Natural killer cell (primary cell): ENCODE measurements around the gene SEMA6A. TPM values are rescaled to one million over a fixed set of nuclear protein-coding genes. Genes with fewer than 3 reads are reported as not detected.

Experiments
- ATAC-seq, 3 donors: fragments of 150-1000 bp in 2 of 3; fragments of 200-7000 bp in 1 of 3; cut with Tn5 transposase; 1 replicate in 1 of 3; 2 replicates in 2 of 3; pipeline ENCODE4 v1.10.0; 2021; ENCODE audit warnings: mild to moderate bottlenecking in 2 of 3, moderate library complexity in 2 of 3
- DNase-seq, 2 donors: peaks; one replicate each; pipeline versions ENCODE4 v3.0.0 to v3.0.0-alpha.2; 2013 to 2021; ENCODE audit warnings: mixed read lengths in 1 of 2
- H3K27ac ChIP-seq: one replicate; pipeline ENCODE4 v1.5.1; 2013; ENCODE audit warnings: mild to moderate bottlenecking, low read length
- H3K27me3 ChIP-seq: one replicate; pipeline ENCODE4 v1.6.1; 2013; ENCODE audit warnings: low read length; ENCODE audit not compliant: control insufficient read depth, insufficient read depth
- H3K36me3 ChIP-seq: one replicate; pipeline ENCODE4 v1.6.1; 2013; ENCODE audit warnings: low read length; ENCODE audit not compliant: control insufficient read depth, insufficient read depth
- H3K4me1 ChIP-seq: one replicate; pipeline ENCODE4 v1.6.1; 2013; ENCODE audit warnings: low read length; ENCODE audit not compliant: control insufficient read depth, insufficient read depth
- H3K4me3 ChIP-seq: one replicate; pipeline ENCODE4 v1.5.1; 2013; ENCODE audit warnings: low read length
- H3K9me3 ChIP-seq: one replicate; pipeline ENCODE4 v1.6.1; 2013; ENCODE audit warnings: low read length; ENCODE audit not compliant: control insufficient read depth, insufficient read depth
- H3K27ac Mint-ChIP-seq, 2 donors: one replicate each; pipeline ENCODE4 v1.8.0; 2022; ENCODE audit warnings: mild to moderate bottlenecking in 2 of 2, mixed read lengths in 2 of 2, moderate library complexity in 1 of 2
- H3K27me3 Mint-ChIP-seq, 2 donors: one replicate each; pipeline ENCODE4 v1.8.0; 2022; ENCODE audit warnings: low read depth in 2 of 2, mixed read lengths in 2 of 2
- H3K36me3 Mint-ChIP-seq: one replicate; pipeline ENCODE4 v1.8.0; 2022; ENCODE audit warnings: mixed read lengths
- H3K4me1 Mint-ChIP-seq, 2 donors: one replicate each; pipeline ENCODE4 v1.8.0; 2022; ENCODE audit warnings: mixed read lengths in 2 of 2
- H3K4me3 Mint-ChIP-seq: one replicate; pipeline ENCODE4 v1.8.0; 2022; ENCODE audit warnings: mild to moderate bottlenecking, moderate library complexity, mixed read lengths
- H3K9me3 Mint-ChIP-seq, 2 donors: one replicate each; pipeline ENCODE4 v1.8.0; 2022; ENCODE audit warnings: mixed read lengths in 2 of 2
- WGBS: methylation state at CpG from one replicate; pipeline ENCODE4 v1.1.7; 2013; ENCODE audit warnings: missing lambda C conversion rate; ENCODE audit not compliant: insufficient coverage; 5-methylcytosine and 5-hydroxymethylcytosine counted together
- intact Hi-C: fragments of 100-400 bp; cut with micrococcal nuclease; formaldehyde crosslinking; loops from one replicate; pipeline ENCODE4 v1.14.2; 2022
- total RNA-seq, 4 donors: library from RNA; stranded (reverse); fragments of 120-200 nt in 1 of 4; gene quantifications; one replicate each; pipeline versions ENCODE4 v1.2.3 to v1.2.4, GENCODE V29; 2013 to 2022
- TF ChIP-seq, protein P1 (sequence below): fragments of 200-600 bp; IDR thresholded peaks from one replicate; pipeline ENCODE4 v1.8.0; 2022; ENCODE audit warnings: antibody characterized with exemption

Gene SEMA6A
- total RNA-seq, 3 donors from 2014 or later (not counting 1 experiment from before 2014, with no cell fraction given), result not detected

DNA sequence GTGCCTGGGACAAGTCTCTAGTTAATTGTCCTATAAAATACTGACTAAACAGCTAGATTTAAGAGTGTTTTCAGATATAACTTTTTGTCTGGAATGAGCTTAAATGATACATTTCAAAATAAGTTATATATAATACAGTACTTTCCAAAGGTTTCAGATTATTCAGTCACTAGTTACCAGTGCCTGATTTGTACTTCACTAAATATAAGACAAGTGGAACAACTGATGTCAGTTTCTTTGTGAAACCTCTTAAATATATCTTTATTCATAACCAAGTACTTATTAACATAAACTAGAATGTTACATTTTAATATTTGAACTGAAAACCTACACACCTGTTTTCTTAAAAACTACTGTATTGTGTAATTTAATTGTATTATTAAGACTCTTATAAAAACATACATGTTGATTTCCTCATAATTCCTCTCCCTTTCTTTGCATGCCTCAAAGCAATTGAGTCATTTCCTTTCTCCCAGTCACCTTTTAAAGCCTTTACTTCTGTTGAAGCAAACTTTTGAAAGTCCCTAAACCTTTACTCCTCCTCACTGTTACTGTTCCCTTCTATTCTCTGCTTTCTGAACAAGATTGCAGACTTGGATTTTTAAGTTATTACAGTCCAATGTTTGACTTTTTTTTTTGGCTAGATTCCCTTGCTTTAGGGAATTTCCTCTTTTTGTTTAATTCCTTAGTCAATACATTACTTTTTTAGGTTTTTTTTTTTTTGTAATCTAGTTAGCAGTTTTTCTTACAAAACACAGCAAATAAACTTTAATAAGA is 8.7 kb upstream of the SEMA6A start:
- DNase-seq (no peak), ATAC-seq (no peak)
- H3K9me3 ChIP-seq, result no peaks in the 10 kb centered on the region
- peaks cover 33 to 34% of the 10 kb centered on the region in 2 donors for H3K27me3 Mint-ChIP-seq
- intact Hi-C loops, result no loop called here
- H3K27ac ChIP-seq, result no peak overlapping the region
- H3K36me3 Mint-ChIP-seq, result no peaks in the 10 kb centered on the region
- no peaks in the 10 kb centered on the region for H3K4me1 Mint-ChIP-seq
- H3K36me3 ChIP-seq, result no peaks in the 10 kb centered on the region
- H3K4me1 ChIP-seq, result no peaks in the 10 kb centered on the region
- no peak overlapping the region for H3K4me3 Mint-ChIP-seq
- H3K27ac Mint-ChIP-seq, result no peak overlapping the region
- H3K9me3 Mint-ChIP-seq, result peaks cover 6 to 8% of the 10 kb centered on the region in 2 donors
- TF ChIP-seq, protein P1, sequence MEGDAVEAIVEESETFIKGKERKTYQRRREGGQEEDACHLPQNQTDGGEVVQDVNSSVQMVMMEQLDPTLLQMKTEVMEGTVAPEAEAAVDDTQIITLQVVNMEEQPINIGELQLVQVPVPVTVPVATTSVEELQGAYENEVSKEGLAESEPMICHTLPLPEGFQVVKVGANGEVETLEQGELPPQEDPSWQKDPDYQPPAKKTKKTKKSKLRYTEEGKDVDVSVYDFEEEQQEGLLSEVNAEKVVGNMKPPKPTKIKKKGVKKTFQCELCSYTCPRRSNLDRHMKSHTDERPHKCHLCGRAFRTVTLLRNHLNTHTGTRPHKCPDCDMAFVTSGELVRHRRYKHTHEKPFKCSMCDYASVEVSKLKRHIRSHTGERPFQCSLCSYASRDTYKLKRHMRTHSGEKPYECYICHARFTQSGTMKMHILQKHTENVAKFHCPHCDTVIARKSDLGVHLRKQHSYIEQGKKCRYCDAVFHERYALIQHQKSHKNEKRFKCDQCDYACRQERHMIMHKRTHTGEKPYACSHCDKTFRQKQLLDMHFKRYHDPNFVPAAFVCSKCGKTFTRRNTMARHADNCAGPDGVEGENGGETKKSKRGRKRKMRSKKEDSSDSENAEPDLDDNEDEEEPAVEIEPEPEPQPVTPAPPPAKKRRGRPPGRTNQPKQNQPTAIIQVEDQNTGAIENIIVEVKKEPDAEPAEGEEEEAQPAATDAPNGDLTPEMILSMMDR, result no peak
- no peaks in the 10 kb centered on the region for H3K27me3 ChIP-seq
- no peak overlapping the region for H3K4me3 ChIP-seq

DNA sequence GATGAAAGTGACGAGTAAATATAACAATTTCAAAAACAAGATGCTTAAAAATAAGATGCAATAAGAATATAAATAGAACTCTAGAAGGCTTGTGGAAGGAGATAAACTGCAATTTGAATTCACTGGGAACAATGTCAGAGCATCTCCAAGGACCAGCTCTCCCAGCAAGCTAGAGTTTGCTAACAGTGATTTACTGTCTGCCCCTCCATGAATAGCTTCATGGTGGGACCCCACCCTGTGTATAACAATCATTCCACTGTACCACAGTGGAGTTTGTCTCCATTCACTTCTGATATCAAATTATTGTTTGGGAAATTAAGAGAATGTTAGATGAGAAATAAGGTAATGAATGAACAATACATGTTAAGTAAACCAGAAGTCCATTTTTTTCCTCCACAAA is 7.3 kb upstream of the SEMA6A start:
- DNase-seq (no peak), ATAC-seq (no peak)
- H3K36me3 Mint-ChIP-seq, result no peaks in the 10 kb centered on the region

DNA sequence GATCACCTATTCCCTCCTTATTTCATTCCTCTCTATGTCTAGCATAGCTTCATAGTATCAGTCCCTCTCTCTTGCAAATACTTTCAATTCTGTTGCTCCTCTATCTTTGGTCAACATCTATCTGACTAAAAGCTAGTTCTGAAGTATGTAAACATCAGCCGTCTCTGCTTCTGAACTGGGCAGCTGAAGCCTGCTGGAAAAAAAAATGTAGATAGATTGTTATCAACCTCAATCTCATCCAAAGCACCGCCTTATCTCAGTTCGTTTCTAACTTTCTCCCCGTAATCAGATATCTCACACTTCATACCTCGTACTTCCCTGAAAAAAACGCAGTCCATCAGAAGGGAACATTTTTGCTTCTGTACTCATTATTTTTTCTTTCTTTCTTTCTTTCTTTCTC is 4.5 kb upstream of the SEMA6A start:
- DNase-seq (no peak), ATAC-seq (no peak)
- 79% methylated on average over 6 of the region's 6 CpGs for WGBS
- Mint-ChIP-seq H3K27ac (no peak overlapping the region), H3K4me1 (peaks cover 11 to 12% of the 10 kb centered on the region in 2 donors), H3K36me3 (no peaks in the 10 kb centered on the region), H3K4me3 (no peak overlapping the region), H3K9me3 (peaks cover 2 to 4% of the 10 kb centered on the region in 2 donors), H3K27me3 (peaks cover 40 to 44% of the 10 kb centered on the region in 2 donors)
- Histone ChIP-seq H3K27me3 (peaks cover 14% of the 10 kb centered on the region), H3K4me1 (peaks cover 18% of the 10 kb centered on the region), H3K27ac (no peak overlapping the region), H3K36me3 (no peaks in the 10 kb centered on the region), H3K4me3 (no peak overlapping the region), H3K9me3 (no peaks in the 10 kb centered on the region)
- intact Hi-C loops, result no loop called here
- TF ChIP-seq, protein P1, result no peak

More for the DNA sequence above, 7.3 kb upstream of the SEMA6A start:
- H3K36me3 ChIP-seq, result no peaks in the 10 kb centered on the region
- intact Hi-C loops, result no loop called here
- peaks cover 33 to 34% of the 10 kb centered on the region in 2 donors for H3K27me3 Mint-ChIP-seq
- H3K4me3 ChIP-seq, result no peak overlapping the region
- no peaks in the 10 kb centered on the region for H3K9me3 ChIP-seq
- TF ChIP-seq, protein P1, result no peak
- H3K27me3 ChIP-seq, result peaks cover 2% of the 10 kb centered on the region
- H3K4me1 Mint-ChIP-seq, result no peaks in the 10 kb centered on the region
- no peak overlapping the region for H3K27ac Mint-ChIP-seq
- H3K27ac ChIP-seq, result no peak overlapping the region
- peaks cover 6 to 8% of the 10 kb centered on the region in 2 donors for H3K9me3 Mint-ChIP-seq
- H3K4me1 ChIP-seq, result no peaks in the 10 kb centered on the region
- no CpG with 5 or more reads among the region's 1 CpG for WGBS
- no peak overlapping the region for H3K4me3 Mint-ChIP-seq

DNA sequence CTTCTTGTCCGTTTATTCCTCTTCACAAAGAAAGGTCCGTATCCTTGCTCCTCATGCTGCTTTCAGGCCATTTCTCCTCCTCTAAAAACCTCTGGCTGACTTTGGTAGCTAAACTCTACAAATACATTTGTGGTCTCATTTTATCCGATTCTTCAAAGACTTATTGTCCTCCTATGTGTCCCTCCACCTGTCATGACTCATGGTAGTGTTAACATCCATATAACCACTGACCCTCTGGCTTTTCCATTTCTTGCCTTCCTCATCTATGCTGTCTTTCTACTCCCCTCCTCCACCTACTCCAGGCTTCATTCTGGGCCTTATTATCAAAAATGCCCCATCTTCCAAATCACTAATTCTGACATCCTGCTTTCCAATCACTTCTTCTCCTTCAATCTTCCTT is 4.1 kb upstream of the SEMA6A start:
- Mint-ChIP-seq H3K27ac (no peak overlapping the region), H3K9me3 (peaks cover 2 to 4% of the 10 kb centered on the region in 2 donors), H3K4me3 (no peak overlapping the region), H3K27me3 (peaks cover 39 to 47% of the 10 kb centered on the region in 2 donors), H3K4me1 (peaks cover 13 to 14% of the 10 kb centered on the region in 2 donors), H3K36me3 (no peaks in the 10 kb centered on the region)
- TF ChIP-seq, protein P1, result no peak
- H3K36me3 ChIP-seq, result no peaks in the 10 kb centered on the region
- H3K4me3 ChIP-seq, result no peak overlapping the region
- DNase-seq, result no peak
- peaks cover 14% of the 10 kb centered on the region for H3K27me3 ChIP-seq
- no peak for ATAC-seq
- no peaks in the 10 kb centered on the region for H3K9me3 ChIP-seq
- intact Hi-C loops, result no loop called here
- peaks cover 20% of the 10 kb centered on the region for H3K4me1 ChIP-seq
- WGBS, result 91% methylated on average over 3 of the region's 3 CpGs
- no peak overlapping the region for H3K27ac ChIP-seq
